ENCODE results near the gene CTXND1.
"Not testable (repeated sequence)": the region's sequence is repeated elsewhere in the genome, so short reads cannot be mapped to it uniquely, and the experiment has no call there.

- TF ChIP-seq CTCF (IDR thresholded peaks at IDR 0.05; ENCODE audit: insufficient read depth, low read length); REST (IDR thresholded peaks at IDR 0.05; ENCODE audit: insufficient replicate concordance, low read depth); POLR2AphosphoS5 (IDR thresholded peaks at IDR 0.05; ENCODE audit: low read depth); SPI1 (IDR thresholded peaks at IDR 0.05; ENCODE audit: borderline replicate concordance, low read depth): not testable (repeated sequence)
Observed at GRCh38 chr15:80155378-80156175, 96.4 kb downstream of the CTXND1 start.

All from HL-60 (cell line).